GM19238 (cell line): ENCODE data around the gene CASZ1.

Experiments used
- DNase-seq: peaks from one replicate; pipeline ENCODE4 v3.0.0; 2011; ENCODE audit warnings: low spot score; ENCODE audit not compliant: insufficient read length

CASZ1 gene

GRCh38 chr1:10626791-10627410 lies 169.5 kb downstream of the CASZ1 start:
- DNase-seq = no peak

- DNase-seq = no peak
Observed at GRCh38 chr1:10626131-10626731, 170.2 kb downstream of the CASZ1 start.

GRCh38 chr1:10625554-10625953 lies 170.9 kb downstream of the CASZ1 start:
- DNase-seq = no peak

- DNase-seq = no peak
Observed at GRCh38 chr1:10625076-10625475, 171.4 kb downstream of the CASZ1 start.

- no peak for DNase-seq
Observed at GRCh38 chr1:10624256-10625050, 172.0 kb downstream of the CASZ1 start.

- no peak for DNase-seq
Observed at GRCh38 chr1:10623686-10624145, 172.7 kb downstream of the CASZ1 start.

- no peak for DNase-seq
Observed at GRCh38 chr1:10622910-10623685, 173.3 kb downstream of the CASZ1 start.

GRCh38 chr1:10621906-10622305 lies 174.5 kb downstream of the CASZ1 start:
- no peak for DNase-seq

GRCh38 chr1:10620776-10621175 lies 175.7 kb downstream of the CASZ1 start:
- no peak for DNase-seq

- no peak for DNase-seq
Observed at GRCh38 chr1:10617931-10618885, 178.2 kb downstream of the CASZ1 start.

- DNase-seq = no peak
Observed at GRCh38 chr1:10617318-10617717, 179.1 kb downstream of the CASZ1 start.

- no peak for DNase-seq
Observed at GRCh38 chr1:10616696-10617095, 179.8 kb downstream of the CASZ1 start.

- no peak for DNase-seq
Observed at GRCh38 chr1:10615932-10616671, 180.3 kb downstream of the CASZ1 start.

GRCh38 chr1:10615332-10615731 lies 181.1 kb downstream of the CASZ1 start:
- DNase-seq = no peak

GRCh38 chr1:10614377-10615225 lies 181.8 kb downstream of the CASZ1 start:
- DNase-seq = no peak

- DNase-seq = no peak
Observed at GRCh38 chr1:10613861-10614260, 182.6 kb downstream of the CASZ1 start.

- no peak for DNase-seq
Observed at GRCh38 chr1:10613340-10613739, 183.1 kb downstream of the CASZ1 start.

- no peak for DNase-seq
Observed at GRCh38 chr1:10612436-10613160, 183.8 kb downstream of the CASZ1 start.
